Activated naive CD4-positive, alpha-beta T cell treated with anti-CD3 and anti-CD28 coated beads, Interleukin-2, amount 50 U/mL, for 16 hours (primary cell): ENCODE data around the gene ROPN1B.
"Not testable (repeated sequence)": the region's sequence is repeated elsewhere in the genome, so short reads cannot be mapped to it uniquely, and the experiment has no call there.

Source experiments
- DNase-seq: peaks from one replicate; pipeline ENCODE4 v3.0.0-alpha.2; 2020

ROPN1B gene

GRCh38 chr3:125958511-125959316 lies 10.3 kb upstream of the ROPN1B start:
- DNase-seq, result no peak

- no peak for DNase-seq
Observed at GRCh38 chr3:125959317-125960065, 9.5 kb upstream of the ROPN1B start.

GRCh38 chr3:125960066-125960424 lies 8.9 kb upstream of the ROPN1B start:
- no peak for DNase-seq

GRCh38 chr3:125960456-125961288 lies 8.3 kb upstream of the ROPN1B start:
- no peak for DNase-seq

GRCh38 chr3:125961289-125961589 lies 7.7 kb upstream of the ROPN1B start:
- DNase-seq, result no peak

- DNase-seq, result not testable (repeated sequence)
Observed at GRCh38 chr3:125963834-125964233, 5.1 kb upstream of the ROPN1B start.

- DNase-seq, result no peak
Observed at GRCh38 chr3:125965505-125965904, 3.5 kb upstream of the ROPN1B start.

GRCh38 chr3:125967156-125967555 lies 1.8 kb upstream of the ROPN1B start:
- DNase-seq, result no peak

GRCh38 chr3:125968121-125968520 lies 857 bp upstream of the ROPN1B start:
- not testable (repeated sequence) for DNase-seq

- peak; percentile 14 for DNase-seq
Observed at GRCh38 chr3:125971997-125972944, 3.3 kb downstream of the ROPN1B start.

GRCh38 chr3:125975245-125976002 lies 6.4 kb downstream of the ROPN1B start:
- DNase-seq, result not testable (repeated sequence)

- DNase-seq, result not testable (repeated sequence)
Observed at GRCh38 chr3:125976003-125976390, 7.0 kb downstream of the ROPN1B start.

GRCh38 chr3:125977104-125977503 lies 8.1 kb downstream of the ROPN1B start:
- not testable (repeated sequence) for DNase-seq

- DNase-seq, result not testable (repeated sequence)
Observed at GRCh38 chr3:125984951-125985350, 16.0 kb downstream of the ROPN1B start.

- DNase-seq, result peak; percentile 73
Observed at GRCh38 chr3:125990253-125990970, 21.4 kb downstream of the ROPN1B start.

- not testable (repeated sequence) for DNase-seq
Observed at GRCh38 chr3:125996751-125997150, 27.8 kb downstream of the ROPN1B start.

- DNase-seq, result no peak
Observed at GRCh38 chr3:126002189-126002588, 33.2 kb downstream of the ROPN1B start.

GRCh38 chr3:126003447-126004190 lies 34.6 kb downstream of the ROPN1B start:
- no peak for DNase-seq

GRCh38 chr3:126004217-126004616 lies 35.2 kb downstream of the ROPN1B start:
- DNase-seq, result no peak

GRCh38 chr3:126004692-126005091 lies 35.7 kb downstream of the ROPN1B start:
- no peak for DNase-seq
